ENCODE results near the gene EIF5B. TPM values are rescaled to one million over a fixed set of nuclear protein-coding genes. Genes with fewer than 3 reads are reported as not detected.

The EIF5B gene
- total RNA-seq, 1 donor from 2014 or later, result 20.8 TPM

DNA sequence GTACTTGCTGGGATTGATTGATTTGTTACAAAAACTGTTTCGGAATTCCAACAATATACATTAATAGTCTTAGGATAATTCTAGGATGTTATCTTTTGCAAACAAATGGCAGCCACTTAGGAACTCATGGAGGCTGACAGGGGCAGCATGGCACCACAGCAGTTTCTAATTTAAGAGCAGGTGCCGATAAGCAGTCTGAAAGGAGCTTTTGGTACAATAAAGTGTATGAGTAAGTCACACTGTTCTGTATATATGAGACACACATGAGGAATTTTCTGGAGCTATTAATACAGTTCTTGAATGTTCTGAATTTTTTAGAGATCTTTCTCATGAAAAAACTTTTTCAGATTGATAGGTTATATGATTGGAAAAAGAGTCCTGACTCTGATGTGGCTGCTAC, 52.2 kb downstream of the EIF5B start:
- no peak overlapping the region for H3K4me3 ChIP-seq (ENCODE audit: low read depth, low read length)
- TF ChIP-seq, protein P1, sequence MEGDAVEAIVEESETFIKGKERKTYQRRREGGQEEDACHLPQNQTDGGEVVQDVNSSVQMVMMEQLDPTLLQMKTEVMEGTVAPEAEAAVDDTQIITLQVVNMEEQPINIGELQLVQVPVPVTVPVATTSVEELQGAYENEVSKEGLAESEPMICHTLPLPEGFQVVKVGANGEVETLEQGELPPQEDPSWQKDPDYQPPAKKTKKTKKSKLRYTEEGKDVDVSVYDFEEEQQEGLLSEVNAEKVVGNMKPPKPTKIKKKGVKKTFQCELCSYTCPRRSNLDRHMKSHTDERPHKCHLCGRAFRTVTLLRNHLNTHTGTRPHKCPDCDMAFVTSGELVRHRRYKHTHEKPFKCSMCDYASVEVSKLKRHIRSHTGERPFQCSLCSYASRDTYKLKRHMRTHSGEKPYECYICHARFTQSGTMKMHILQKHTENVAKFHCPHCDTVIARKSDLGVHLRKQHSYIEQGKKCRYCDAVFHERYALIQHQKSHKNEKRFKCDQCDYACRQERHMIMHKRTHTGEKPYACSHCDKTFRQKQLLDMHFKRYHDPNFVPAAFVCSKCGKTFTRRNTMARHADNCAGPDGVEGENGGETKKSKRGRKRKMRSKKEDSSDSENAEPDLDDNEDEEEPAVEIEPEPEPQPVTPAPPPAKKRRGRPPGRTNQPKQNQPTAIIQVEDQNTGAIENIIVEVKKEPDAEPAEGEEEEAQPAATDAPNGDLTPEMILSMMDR (conservative IDR thresholded peaks at IDR 0.05; ENCODE audit: low read depth, low read length), result no peak
- no peak for DNase-seq (ENCODE audit: low read depth)

DNA sequence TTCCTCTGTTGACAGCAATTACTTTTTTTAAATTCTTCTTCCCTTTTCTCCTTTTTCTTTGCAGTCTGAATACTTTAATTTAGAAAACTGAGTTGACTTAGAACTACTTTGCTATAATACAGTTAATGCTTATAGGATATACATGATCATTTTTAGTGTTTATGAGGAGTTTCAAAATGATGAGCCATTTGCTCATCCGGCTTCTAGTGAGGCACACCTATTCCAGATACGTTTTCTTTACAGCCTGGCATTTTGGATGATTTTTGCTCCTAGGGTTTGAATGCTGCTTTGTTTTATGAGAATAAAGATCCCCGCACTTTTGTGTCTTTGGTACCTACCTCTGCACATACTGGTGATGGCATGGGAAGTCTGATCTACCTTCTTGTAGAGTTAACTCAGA, 52.8 kb downstream of the EIF5B start:
- H3K4me3 ChIP-seq (ENCODE audit: low read depth, low read length), result no peak overlapping the region
- TF ChIP-seq, protein P1 (conservative IDR thresholded peaks at IDR 0.05; ENCODE audit: low read depth, low read length), result no peak
- DNase-seq (ENCODE audit: low read depth), result no peak

DNA sequence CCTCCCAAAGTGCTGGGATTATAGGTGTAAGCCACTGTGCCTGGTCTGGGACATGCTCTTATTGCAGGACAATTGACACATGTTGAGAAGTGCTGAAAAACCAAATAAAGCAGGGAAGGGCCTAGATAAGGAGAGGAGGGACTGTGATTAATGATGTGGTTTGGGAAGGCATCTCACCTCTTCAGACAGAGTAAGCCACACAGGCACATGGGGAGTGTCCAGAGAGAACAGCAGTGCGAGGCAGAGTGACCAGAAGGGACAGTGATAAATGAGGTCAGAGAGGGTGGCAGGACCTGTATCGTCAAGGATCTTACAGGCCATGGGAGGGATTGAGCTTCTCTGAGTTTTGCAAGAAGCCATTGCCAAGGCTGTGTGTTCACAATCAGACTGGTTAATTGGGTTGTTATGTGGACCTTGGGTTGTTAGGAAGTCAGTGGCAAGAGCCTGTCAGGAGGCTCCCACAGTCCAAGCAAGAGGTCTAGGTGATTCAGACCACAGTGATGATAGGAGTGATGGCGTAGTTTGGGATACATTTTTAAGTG, 58.5 kb downstream of the EIF5B start:
- TF ChIP-seq, protein P1 (conservative IDR thresholded peaks at IDR 0.05; ENCODE audit: low read depth, low read length), result no peak
- DNase-seq (ENCODE audit: low read depth), result no peak
- H3K4me3 ChIP-seq (ENCODE audit: low read depth, low read length), result no peak overlapping the region

DNA sequence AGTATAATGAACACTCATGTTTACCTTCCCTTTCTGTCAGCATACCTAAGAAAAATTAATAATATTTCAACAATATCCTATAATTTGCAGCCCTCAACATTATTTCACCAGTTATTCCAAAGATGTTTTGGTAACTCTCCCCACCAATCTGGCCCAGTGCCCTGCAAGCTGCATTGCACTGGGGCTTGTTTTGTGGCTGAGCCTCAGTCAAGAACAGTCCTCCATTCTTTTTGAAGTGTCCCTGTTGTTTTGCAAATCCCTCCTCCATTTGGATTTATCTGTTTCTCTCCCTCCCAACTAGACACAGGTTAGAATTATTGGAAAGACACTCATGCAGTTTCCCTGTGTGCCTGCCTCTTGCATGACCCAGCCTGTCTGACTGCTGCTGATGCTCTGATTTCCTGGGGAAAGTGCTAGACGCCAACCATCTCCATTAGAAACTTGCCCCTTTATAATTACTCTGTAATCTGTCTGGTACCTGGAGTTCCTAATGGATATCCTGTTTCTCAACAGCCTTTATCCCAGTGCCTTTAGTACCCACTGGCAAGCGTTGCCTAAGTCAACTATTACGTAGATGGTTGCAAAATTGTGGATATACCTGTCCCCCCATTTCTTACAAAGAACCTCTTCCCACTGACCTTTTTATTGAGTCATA, 60.2 kb downstream of the EIF5B start:
- TF ChIP-seq, protein P1 (conservative IDR thresholded peaks at IDR 0.05; ENCODE audit: low read depth, low read length), result no peak
- no peak overlapping the region for H3K4me3 ChIP-seq (ENCODE audit: low read depth, low read length)
- no peak for DNase-seq (ENCODE audit: low read depth)

DNA sequence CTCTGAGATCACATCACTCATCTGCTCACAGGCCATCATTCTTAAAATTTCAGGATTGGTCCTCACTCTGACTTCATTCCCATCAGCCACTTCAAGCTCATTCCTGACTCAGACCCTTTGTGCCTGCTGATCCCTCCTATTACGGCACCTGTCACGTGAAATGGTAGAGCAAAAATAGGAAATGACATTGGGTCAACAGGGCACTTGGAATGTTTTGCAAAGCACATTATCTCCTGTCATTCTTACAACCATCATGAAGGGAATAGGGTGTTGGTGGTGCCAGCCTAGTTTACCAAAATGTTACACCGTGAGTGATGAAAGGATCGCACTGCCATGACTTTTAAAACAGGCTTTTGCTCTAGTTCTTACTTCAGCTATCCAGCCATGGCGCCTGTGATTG, 61.1 kb downstream of the EIF5B start:
- no peak for DNase-seq (ENCODE audit: low read depth)
- TF ChIP-seq, protein P1 (conservative IDR thresholded peaks at IDR 0.05; ENCODE audit: low read depth, low read length), result no peak
- no peak overlapping the region for H3K4me3 ChIP-seq (ENCODE audit: low read depth, low read length)

DNA sequence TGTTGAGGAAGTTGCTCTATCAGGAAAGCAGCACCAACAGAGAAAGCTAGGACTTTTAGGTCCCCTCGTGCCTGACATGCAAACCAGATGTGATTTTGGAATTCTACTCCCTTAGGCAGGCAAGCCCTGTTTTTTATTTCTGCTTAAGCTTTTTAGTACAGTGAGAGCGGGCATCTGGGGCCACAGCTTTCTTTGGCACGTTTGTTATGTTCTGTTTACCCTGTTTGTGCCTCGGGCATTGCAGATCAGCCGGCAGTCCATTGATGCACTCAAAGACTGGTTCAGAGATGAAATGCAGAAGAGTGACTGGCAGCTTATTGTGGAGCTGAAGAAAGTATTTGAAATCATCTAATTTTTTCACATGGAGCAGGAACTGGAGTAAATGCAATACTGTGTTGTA, 61.9 kb downstream of the EIF5B start:
- no peak for DNase-seq (ENCODE audit: low read depth)
- TF ChIP-seq, protein P1 (conservative IDR thresholded peaks at IDR 0.05; ENCODE audit: low read depth, low read length), result no peak

DNA sequence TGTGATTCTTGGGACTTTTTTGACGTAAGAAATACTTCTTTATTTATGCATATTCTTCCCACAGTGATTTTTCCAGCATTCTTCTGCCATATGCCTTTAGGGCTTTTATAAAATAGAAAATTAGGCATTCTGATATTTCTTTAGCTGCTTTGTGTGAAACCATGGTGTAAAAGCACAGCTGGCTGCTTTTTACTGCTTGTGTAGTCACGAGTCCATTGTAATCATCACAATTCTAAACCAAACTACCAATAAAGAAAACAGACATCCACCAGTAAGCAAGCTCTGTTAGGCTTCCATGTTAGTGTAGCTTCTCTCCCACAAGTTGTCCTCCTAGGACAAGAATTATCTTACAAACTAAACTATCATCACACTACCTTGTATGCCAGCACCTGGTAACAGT, 62.6 kb downstream of the EIF5B start:
- H3K4me3 ChIP-seq (ENCODE audit: low read depth, low read length), result no peak overlapping the region
- no peak for DNase-seq (ENCODE audit: low read depth)
- TF ChIP-seq, protein P1 (conservative IDR thresholded peaks at IDR 0.05; ENCODE audit: low read depth, low read length), result no peak

More for the DNA sequence above, 61.9 kb downstream of the EIF5B start:
- H3K4me3 ChIP-seq (ENCODE audit: low read depth, low read length), result no peak overlapping the region

Data from epithelial cell of proximal tubule (primary cell).